ENCODE results near the gene SOAT1.

SOAT1 gene

DNA sequence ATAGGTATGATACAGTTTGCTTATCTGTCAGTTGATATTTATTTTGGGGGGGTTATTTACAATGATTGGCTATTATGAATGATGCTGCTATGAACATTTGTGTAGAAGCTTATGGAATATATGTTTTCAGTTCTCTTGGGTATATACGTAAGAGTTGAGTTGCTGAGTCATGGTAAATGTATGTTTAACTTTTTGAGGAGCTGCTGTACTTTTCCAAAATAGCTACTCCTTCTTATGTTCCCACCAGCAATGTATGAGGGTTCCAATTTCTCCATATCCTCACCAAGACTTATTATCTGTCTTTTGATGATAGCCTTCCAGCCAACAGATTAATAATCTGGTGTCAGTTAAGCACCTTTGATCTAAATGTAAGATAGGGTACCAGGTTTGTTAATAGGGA, 11.9 kb downstream of the SOAT1 start:
- DNase-seq, result no peak

DNA sequence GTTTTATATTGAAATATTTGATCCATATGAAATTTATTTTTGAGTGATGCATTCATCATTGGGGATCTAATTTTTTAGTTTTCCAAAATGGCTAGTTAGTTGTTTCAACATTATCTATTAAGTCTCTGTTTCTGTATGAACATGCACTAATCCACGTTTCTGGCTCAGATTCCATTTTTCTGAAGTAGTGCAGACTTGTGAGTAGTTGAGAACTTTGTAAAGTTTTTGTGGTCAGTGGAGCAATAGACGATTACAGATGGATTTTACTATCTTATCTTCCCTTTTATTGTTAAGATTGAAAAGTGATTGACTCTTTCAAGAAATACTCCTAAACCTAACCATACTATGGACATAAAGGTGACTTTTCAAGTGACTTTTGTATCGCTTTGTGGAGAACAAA, 16.7 kb downstream of the SOAT1 start:
- DNase-seq, result no peak

- DNase-seq, result no peak
These were observed 17.1 kb downstream of the SOAT1 start for GRCh38 chr1:179310721-179311120.

DNA sequence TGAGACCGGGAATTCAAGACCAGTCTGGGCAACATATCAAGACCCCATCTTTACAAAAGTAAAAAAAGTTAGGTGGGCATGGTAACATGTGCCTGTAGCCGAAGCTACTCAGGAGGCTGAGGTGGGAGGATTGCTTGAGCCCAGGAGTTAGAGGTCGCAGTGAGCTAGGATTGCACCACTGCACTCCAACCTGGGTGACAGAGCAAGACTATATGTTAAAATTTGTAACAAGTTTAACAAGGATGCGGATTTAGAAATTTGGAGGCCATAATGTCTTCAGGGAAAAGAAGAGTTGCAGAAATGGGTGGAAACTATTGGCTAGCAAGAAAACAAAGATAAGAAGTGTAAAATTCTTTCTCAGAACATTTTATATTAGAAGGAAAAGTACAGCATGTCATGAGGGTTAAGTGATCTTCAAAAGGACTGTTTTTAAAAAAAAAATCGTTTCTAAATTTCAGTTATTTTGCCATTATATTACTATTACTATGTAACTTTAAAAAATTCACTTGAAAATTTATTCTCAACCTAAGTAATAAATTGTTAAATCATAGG, 17.6 kb downstream of the SOAT1 start:
- DNase-seq, result no peak

DNA sequence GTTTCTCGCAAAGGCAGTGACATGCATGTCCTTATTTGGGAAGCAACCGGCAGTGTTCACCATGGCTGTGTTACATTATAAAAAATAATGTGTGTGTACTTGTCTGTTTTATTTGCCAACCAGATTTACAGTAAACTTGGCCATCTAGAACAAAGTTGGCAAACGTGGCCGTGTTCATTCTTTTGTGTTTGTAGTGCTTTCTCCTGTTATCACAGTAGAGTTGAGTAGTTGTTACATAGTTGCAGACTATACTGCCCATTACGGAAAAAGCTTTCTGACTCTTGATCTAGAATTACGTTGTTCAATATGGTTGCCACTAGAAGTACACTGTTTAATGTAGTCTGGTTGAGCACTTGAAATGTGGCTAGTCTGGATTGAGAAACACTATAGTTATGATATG, 19.4 kb downstream of the SOAT1 start:
- DNase-seq, result no peak

DNA sequence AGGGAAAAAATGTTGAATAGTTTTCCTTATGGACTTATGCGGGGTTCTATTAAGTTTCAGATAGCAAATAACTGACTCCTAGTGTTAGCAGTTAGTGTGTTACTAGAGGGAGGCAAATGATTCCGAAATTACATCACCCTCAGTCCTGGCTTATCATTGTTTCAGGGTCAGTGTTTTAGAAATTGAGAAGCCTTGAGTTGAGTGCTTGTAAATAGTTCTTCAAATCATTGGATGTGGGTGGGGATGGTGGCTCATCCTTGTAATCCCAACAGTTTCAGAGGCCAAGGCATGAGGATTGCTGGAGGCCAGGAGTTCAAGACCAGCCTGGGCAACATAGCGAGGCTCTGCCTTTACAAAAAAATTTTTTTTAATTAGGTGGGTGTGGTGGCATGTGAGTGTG, 21.3 kb downstream of the SOAT1 start:
- no peak for DNase-seq

DNA sequence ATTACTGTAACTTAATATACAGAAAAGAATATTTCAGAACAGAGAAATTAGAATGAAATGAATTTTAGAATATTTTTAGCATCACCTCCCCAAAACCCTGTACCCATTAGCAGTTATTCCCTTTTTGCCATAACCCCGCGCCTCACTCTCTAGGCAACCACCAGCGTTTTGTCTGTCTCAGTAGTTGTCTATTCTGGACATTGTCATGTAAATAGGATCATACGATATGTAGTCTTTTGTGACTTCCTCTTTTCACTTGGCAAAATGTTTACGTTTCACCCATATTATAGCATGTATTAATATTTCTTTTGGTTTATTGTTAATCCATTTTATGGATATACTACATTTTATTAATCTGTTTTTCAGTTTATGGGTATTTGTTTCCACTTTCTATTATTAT, 24.9 kb downstream of the SOAT1 start:
- no peak for DNase-seq

DNA sequence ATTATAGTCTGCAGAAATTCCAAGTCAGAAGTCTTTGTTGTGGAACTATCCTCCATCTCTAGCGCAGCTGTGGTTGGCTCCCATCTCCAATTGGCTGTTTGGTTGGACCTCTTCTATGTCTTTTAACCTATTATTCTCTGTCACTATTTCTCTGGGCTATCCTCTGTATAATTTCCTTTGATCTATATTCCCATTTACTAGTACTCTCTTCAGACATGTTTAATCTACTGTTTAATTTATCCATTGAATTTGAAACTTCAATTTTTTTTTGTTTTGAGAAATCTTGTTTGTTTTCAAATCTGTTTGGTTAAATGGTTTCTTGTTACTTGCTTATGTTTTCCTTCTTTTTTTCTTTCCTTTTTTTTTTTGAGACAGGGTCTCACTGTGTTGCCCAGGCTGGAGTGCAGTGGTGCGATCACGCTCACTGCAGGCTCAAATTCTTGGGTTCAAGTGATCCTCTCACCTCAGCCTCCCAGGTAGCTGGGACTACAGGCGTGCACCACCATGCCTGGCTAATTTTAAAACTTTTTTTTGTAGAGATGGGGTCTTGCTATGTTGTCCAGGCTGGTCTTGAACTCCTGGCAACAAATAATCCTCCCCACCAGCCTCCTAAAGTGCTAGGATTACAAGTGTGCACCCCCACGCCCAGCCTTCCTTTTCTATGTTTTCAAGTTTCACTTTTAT, 28.1 kb downstream of the SOAT1 start:
- no peak for DNase-seq

DNA sequence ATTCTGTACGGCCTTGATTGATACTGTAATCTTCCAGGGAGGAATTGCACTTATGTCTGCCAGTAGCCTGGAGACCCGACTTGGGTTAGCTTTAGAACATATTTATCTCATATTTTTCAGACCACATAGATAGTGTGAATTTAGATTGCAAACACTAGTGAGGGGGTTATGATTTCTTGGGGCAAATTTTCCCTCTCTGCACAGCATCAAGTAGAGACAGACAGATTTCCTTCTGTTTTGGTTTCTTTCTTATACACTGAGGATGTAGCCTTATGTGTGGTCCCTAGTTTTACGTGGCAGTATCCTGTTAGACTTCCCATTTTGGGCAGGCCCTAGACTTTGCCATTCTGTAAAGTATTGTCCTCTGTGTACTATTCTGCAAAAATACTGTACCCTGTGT, 29.0 kb downstream of the SOAT1 start:
- no peak for DNase-seq

DNA sequence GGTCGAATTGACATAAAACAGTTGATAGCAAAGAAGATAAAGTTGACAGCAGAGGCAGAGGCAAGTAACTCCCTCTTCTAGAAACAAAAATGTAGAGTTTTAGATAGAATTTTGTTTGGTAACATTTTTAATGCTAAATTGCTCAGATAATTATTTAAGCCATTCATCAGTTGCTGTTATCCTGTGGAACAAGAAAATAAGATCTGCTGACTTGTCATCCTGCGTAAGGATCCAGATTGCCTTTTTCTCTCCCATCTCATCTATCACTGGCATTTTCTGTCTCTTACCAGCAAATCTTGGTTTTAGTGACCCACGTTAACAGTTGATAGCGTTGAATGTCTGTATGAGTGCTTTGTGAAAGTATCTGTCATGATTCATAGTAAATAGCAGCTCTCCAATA, 29.8 kb downstream of the SOAT1 start:
- DNase-seq, result no peak

DNA sequence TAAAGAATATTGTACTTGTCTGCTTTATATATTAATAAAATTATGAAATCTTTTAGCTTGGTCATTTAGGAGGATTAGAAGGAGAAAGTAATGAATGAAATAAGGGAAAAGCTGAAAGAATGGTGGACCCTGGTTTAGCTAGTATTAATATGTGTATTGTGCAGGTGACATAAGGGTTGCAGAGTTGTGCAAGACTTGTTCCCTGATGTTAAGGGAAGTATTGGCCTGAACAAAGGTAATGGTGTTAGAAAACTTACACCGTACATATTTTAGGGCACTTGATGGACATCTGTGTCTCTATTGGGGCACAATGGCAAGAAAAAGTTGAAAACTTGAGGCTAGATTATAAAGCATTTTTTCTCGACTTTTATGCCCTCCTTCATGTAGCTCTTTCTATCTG, 32.2 kb downstream of the SOAT1 start:
- no peak for DNase-seq

GRCh38 chr1:179326746-179327145, 33.1 kb downstream of the SOAT1 start:
- no peak for DNase-seq

GRCh38 chr1:179327196-179327595, 33.6 kb downstream of the SOAT1 start:
- no peak for DNase-seq

DNA sequence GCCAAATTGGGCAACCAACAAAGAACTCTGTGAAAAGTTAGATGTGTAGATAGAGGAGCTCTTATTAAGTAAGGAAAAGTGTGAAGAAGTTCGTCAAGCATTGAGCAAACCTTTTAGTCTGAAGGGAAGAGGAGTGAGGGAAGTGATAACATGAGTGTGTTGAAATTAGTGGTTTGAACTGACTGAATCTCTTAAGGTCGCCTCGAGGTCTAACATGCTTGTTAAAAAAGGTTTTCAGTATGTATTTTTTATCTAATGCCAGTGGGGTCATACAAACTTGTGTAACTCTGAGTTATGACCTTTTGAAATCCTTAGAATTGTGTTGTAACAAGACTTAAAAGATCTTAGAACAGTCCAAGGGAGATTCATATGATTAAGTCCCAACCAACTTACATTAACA, 34.1 kb downstream of the SOAT1 start:
- DNase-seq, result no peak

GRCh38 chr1:179329862-179330261, 36.3 kb downstream of the SOAT1 start:
- DNase-seq, result no peak

DNA sequence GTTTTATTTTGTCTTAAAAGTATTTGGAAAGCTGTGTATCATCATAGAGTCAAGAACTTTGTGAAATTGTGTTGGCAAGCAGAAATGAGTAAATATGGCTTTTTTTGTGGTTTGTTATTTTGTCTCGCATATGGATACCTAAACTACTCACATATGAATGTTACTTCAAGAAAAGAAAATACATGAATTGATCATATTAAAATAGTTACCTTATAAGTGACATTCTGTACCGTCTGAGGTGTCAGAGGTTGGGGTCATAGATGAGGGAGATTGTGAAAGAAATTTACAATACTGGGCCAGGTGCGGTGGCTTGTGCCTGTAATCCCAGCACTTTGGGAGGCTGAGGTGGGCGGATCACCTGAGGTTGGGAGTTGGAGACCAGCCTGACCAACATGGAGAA, 40.8 kb downstream of the SOAT1 start:
- DNase-seq, result no peak

DNA sequence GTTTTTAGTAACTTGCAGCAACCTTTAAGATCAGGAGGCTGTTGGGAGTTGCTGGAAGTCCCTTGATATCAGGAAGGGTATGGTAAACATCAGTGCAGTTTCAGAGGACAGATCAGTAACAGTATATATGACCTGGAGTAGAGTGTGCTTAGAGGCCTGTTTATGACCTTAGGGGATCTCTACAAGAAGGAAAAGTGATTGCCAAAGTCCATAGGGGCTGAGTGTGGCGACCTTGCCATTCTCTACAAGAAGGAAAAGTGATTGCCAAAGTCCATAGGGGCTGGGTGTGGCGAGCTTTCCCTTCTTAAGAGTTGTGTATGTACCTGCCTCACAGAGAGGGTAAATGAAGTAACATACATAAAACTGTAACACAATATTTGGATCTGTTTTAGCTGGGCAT, 43.7 kb downstream of the SOAT1 start:
- DNase-seq, result no peak

DNA sequence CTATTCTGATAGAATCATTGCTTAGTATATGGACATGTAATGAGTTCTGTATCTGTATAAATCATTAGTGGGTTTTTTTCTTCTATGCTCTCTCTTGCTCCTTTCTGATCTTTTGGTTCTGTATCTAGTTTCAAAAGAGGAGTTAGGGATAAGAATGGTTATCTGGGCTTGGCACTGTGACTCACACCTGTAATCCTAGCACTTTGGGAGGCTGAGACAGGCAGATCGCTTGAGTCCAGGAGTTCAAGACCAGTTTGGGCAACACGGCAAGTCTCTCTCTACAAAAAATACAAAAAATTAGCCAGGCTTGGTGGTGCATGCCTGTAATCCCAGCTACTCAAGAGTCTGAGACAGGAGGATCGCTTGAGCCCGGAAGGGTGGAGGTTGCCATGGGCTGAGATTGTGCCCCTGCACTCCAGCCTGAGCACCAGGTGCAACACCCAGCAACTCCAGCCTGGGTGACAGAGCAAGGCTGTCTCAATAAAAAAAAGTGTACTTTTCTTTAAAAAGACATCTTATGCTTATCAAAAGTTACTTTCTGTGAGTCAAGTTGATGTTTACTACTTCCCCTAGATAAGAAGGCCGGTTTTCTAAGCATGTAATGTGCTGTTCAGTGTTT, 44.5 kb downstream of the SOAT1 start:
- no peak for DNase-seq

- DNase-seq, result no peak
These were observed 47.3 kb downstream of the SOAT1 start for GRCh38 chr1:179340918-179341317.

DNA sequence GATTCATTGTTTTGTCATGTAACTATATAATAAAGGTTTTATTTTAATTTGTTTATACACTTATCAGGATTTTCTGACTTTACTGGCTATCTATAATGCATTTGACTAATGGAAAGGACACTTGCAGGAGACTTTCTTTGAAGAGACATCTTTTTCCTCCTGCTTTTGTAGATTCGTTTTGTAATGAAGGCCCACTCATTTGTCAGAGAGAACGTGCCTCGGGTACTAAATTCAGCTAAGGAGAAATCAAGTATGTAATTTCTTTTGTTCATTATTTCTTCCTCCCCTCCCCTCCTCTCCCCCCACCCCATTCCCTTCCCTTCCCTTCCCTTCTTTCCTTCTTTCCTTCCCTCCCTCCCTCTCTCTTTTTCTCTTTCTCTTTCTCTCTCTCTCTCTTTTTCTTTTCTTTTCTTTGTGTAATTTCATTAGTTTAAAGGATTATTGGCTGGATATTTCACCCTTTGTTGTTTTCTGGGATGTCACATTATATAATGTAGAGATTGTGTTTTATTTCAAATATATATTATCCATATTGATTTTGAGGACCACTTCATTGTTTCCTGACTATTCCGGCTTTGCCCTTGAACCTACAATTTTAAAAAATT, 48.4 kb downstream of the SOAT1 start:
- no peak for DNase-seq

DNA sequence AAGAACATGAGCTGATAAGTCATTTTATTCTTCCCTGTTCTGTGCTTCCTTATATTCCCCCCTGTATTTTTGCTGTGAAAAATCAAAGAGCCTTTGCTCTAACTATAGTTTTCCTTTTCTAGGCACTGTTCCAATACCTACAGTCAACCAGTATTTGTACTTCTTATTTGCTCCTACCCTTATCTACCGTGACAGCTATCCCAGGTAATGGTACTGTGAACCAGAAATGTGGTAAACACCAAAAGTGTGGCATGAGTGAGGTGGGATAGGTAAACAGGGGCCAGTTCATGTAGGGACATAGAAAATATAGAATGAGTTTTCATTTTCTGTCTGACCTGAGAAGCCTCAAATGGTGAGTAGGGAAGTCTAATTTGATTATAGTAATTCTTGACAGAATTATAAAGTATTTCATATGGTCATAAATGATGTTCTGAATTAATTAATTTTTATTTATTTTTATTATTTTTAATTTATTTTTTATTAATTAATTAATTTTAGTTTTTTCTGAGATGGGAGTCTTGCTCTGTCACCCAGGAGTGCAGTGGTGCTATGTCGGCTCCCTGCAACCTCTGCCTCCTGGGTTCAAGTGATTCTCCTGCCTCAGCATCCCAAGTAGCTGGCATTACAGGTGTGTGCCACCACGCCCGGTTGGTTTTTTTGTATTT, 49.3 kb downstream of the SOAT1 start:
- DNase-seq, result no peak

DNA sequence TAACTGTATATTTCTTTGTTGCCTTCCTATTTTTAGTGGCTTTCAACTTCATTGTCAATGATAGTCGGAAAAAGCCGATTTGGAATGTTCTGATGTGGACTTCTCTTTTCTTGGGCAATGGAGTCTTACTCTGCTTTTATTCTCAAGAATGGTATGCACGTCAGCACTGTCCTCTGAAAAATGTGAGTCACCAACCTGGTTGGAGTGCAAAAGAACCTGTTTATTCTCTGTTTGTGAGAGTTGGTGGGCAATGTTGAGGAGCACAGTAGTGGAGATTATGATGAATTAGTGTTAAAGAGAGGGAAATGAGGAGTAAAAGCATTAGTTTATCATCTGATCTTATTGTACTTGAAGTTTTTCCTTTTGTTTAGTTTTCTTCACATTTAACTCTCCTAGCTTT, 57.7 kb downstream of the SOAT1 start:
- DNase-seq, result no peak

- DNase-seq, result no peak
These were observed 58.6 kb downstream of the SOAT1 start for GRCh38 chr1:179352236-179352635.

GRCh38 chr1:179353546-179353945, 59.9 kb downstream of the SOAT1 start:
- DNase-seq, result no peak
